ENCODE results near the gene MBOAT7. TPM values are rescaled to one million over a fixed set of nuclear protein-coding genes. Genes with fewer than 3 reads are reported as not detected.
A peak's percentile ranks its signal among the peaks of the same experiment; 100 is the strongest.
"Not testable (repeated sequence)": the region's sequence is repeated elsewhere in the genome, so short reads cannot be mapped to it uniquely, and the experiment has no call there.

MBOAT7 gene
- total and polyA plus RNA-seq, 4 donors = 39.0 to 154 (median 73.3) TPM

DNA sequence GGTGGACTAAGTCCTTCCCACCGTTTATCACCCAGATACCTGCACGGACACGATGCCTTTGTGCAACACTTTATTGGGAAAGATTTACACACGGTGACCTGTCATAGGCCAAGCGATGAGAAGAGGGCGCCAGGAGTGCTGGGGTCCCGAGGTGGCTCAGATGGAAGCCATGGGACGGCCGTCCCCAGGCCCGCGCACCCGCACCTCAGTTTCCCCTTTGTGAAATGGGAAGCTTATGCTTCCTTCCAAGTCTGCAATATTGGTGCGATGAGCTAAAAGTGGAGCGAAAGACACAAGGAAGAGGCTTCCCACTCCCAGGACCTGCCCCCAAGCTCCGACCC, 16.1 kb downstream of the MBOAT7 start:
- Histone ChIP-seq H3K9me3 (ENCODE audit: control insufficient read depth in 4 of 4, insufficient read depth in 3 of 4, low read length in 3 of 4) (no peaks in the 10 kb centered on the region), H3K36me3 (ENCODE audit: control insufficient read depth in 4 of 4, insufficient read depth in 4 of 4, low read length in 4 of 4) (peaks cover 0 to 9% (median 0%) of the 10 kb centered on the region in 4 donors), H3K9ac (ENCODE audit: insufficient read depth in 1 of 2, low read length in 2 of 2) (no peak overlapping the region), H3K27ac (ENCODE audit: low read depth in 1 of 2, low read length in 1 of 2) (no peak overlapping the region), H3K4me3 (no peak overlapping the region), H3K4me1 (ENCODE audit: control insufficient read depth in 5 of 5, insufficient read depth in 5 of 5, low read length in 5 of 5) (no peaks in the 10 kb centered on the region), H3K27me3 (ENCODE audit: control insufficient read depth in 3 of 3, insufficient read depth in 3 of 3, low read length in 2 of 3) (no peaks in the 10 kb centered on the region)
- TF ChIP-seq, protein P1, sequence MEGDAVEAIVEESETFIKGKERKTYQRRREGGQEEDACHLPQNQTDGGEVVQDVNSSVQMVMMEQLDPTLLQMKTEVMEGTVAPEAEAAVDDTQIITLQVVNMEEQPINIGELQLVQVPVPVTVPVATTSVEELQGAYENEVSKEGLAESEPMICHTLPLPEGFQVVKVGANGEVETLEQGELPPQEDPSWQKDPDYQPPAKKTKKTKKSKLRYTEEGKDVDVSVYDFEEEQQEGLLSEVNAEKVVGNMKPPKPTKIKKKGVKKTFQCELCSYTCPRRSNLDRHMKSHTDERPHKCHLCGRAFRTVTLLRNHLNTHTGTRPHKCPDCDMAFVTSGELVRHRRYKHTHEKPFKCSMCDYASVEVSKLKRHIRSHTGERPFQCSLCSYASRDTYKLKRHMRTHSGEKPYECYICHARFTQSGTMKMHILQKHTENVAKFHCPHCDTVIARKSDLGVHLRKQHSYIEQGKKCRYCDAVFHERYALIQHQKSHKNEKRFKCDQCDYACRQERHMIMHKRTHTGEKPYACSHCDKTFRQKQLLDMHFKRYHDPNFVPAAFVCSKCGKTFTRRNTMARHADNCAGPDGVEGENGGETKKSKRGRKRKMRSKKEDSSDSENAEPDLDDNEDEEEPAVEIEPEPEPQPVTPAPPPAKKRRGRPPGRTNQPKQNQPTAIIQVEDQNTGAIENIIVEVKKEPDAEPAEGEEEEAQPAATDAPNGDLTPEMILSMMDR (IDR thresholded peaks at IDR 0.05; ENCODE audit: control extremely low read depth, extremely low read depth) = no peak
- ATAC-seq (ENCODE audit: insufficient read depth, low FRiP score) (no peak), DNase-seq (no peak)
- 37 to 43% methylated on average over 15 of the region's 15 CpGs for WGBS, 2 donors

DNA sequence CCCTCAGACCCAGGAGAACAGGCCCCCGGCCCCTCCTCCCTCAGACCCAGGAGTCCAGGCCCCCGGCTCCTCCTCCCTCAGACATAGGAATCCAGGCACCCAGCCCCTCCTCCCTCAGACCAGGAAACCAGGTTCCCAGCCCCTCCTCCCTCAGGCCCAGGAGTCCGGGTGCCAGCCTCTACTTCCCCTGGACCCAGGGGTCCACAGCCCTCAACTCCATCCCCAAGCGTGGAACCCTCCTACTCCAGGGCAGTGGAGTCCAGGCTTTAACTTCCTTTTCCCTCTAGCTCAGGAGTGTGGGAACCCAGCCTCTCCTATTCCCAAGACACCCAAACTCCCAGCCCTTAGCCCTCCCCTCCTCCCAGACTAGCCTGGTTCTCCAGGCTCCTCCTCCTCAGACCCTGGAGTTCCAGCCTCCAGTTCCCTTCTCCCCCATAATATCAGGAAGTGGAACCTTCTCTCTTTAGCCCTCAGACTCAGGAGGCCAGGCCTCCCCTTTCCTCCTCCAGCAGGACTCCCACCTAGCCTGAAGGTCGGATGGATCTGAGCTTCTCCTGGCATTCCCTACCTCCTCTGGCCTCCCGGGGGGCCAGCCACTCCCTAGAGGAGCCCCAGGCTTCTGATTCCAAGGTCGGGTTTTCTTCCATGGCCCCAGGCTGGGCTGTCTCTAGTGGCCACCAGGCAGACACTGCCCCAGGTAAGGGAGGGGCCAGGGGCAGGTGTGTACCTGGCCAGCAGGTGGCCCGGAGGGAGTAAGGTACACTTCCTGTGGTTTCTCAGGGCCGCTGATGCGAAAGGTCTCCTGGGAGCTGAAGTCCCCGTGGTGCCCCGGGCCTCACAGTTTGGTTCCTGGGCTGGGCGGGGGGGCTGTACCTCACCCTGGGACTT, 16.7 kb downstream of the MBOAT7 start, which contains the start of gene TMC4:
Gene TMC4 (minus strand): TSS at position 690 of the 888 bp plus-strand sequence. CDS start 43 bp downstream, at position 647.
- ATAC-seq (ENCODE audit: insufficient read depth, low FRiP score) = peak; percentile 87
- peak within 1 kb of the TSS in 1 of 2 donors; percentile 9 for H3K9ac ChIP-seq (ENCODE audit: insufficient read depth in 1 of 2, low read length in 2 of 2)
- peak within 1 kb of the TSS; percentile 24 to 83 for H3K27ac ChIP-seq (ENCODE audit: low read depth in 1 of 2, low read length in 1 of 2)
- 16 to 20% methylated on average over 13 of the region's 13 CpGs for WGBS, 2 donors
- peaks cover 0 to 4% (median 0%) of the 10 kb centered on the region in 4 donors for H3K36me3 ChIP-seq (ENCODE audit: control insufficient read depth in 4 of 4, insufficient read depth in 4 of 4, low read length in 4 of 4)
- H3K27me3 ChIP-seq (ENCODE audit: control insufficient read depth in 3 of 3, insufficient read depth in 3 of 3, low read length in 2 of 3) = no peaks in the 10 kb centered on the region
- no peaks in the 10 kb centered on the region for H3K4me1 ChIP-seq (ENCODE audit: control insufficient read depth in 5 of 5, insufficient read depth in 5 of 5, low read length in 5 of 5)
- TF ChIP-seq, protein P1 (IDR thresholded peaks at IDR 0.05; ENCODE audit: control extremely low read depth, extremely low read depth) = no peak
- peak; percentile 41 to 66 (median 64) for DNase-seq
- H3K9me3 ChIP-seq (ENCODE audit: control insufficient read depth in 4 of 4, insufficient read depth in 3 of 4, low read length in 3 of 4) = no peaks in the 10 kb centered on the region
- H3K4me3 ChIP-seq = peak within 1 kb of the TSS; percentile 50

DNA sequence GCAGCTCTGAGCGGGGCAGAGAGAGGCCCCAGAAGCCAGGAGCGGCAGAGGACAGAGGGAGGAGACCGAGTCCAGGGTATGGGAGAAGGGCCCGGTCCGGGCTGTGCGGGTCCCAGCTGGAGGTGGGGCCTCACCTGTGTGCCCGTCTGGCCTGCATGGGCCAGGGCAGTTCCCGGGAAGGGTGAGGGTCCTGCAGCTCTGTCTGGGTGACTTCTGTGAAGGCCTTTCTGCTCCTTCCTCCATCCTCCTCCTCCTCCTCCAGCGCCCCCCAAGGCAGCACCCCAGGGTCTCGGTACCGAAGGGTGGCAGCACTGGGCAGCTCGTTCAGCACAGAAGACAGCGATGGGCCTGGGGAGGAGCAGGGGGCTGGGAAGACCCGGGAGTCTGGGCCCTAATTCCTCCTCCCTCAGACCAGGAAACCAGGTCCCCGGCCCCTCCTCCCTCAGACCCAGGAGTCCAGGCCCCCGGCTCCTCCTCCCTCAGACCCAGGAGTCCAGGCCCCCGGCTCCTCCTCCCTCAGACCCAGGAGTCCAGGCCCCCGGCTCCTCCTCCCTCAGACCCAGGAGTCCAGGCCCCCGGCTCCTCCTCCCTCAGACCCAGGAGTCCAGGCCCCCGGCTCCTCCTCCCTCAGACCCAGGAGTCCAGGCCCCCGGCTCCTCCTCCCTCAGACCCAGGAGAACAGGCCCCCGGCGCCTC, 17.5 kb downstream of the MBOAT7 start:
- H3K27me3 ChIP-seq (ENCODE audit: control insufficient read depth in 3 of 3, insufficient read depth in 3 of 3, low read length in 2 of 3); H3K9me3 ChIP-seq (ENCODE audit: control insufficient read depth in 4 of 4, insufficient read depth in 3 of 4, low read length in 3 of 4); H3K9ac ChIP-seq (ENCODE audit: insufficient read depth in 1 of 2, low read length in 2 of 2); ATAC-seq (ENCODE audit: insufficient read depth, low FRiP score); H3K36me3 ChIP-seq (ENCODE audit: control insufficient read depth in 4 of 4, insufficient read depth in 4 of 4, low read length in 4 of 4); H3K4me1 ChIP-seq (ENCODE audit: control insufficient read depth in 5 of 5, insufficient read depth in 5 of 5, low read length in 5 of 5); H3K4me3 ChIP-seq; H3K27ac ChIP-seq (ENCODE audit: low read depth in 1 of 2, low read length in 1 of 2); DNase-seq: not testable (repeated sequence)
- 80 to 89% methylated on average over 15 to 20 of the region's 23 CpGs for WGBS, 2 donors

DNA sequence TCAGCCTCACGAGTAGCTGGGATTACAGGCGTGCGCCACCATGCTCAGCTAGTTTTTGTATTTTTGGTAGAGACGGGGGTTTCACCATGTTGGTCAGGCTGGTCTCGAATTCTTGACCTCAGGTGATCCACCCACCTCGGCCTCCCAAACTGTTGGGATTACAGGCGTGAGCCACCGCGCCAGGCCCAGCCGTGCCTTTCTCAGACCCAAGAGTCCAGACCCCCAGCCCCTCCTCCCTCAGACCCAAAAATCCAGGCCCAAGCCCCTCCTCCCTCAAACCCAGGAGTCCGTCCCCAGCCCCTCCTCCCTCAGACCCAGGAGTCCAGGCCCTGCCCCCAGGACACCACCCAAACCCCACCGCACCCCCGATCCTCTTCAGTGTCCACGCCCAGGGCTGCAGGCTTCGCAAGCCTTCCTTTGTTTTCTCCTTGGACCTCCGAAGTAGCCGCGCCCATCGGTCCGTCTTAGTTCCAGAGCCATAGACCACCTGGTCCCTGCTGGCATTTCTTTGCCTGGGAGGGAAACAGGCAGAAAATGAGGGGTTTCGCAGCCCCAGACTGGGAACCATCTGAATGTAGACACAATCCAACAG, 20.1 kb downstream of the MBOAT7 start:
- DNase-seq = no peak
- ATAC-seq (ENCODE audit: insufficient read depth, low FRiP score) = no peak

More for the DNA sequence above, 20.1 kb downstream of the MBOAT7 start:
- no peak overlapping the region for H3K9ac ChIP-seq (ENCODE audit: insufficient read depth in 1 of 2, low read length in 2 of 2)
- WGBS, 2 donors = 86 to 89% methylated on average over 21 of the region's 21 CpGs
- H3K36me3 ChIP-seq (ENCODE audit: control insufficient read depth in 4 of 4, insufficient read depth in 4 of 4, low read length in 4 of 4) = no peaks in the 10 kb centered on the region
- H3K9me3 ChIP-seq (ENCODE audit: control insufficient read depth in 4 of 4, insufficient read depth in 3 of 4, low read length in 3 of 4) = no peaks in the 10 kb centered on the region
- H3K4me3 ChIP-seq = no peak overlapping the region
- H3K4me1 ChIP-seq (ENCODE audit: control insufficient read depth in 5 of 5, insufficient read depth in 5 of 5, low read length in 5 of 5) = peaks cover 0 to 4% (median 0%) of the 10 kb centered on the region in 5 donors
- peaks cover 0 to under 1% (median 0%) of the 10 kb centered on the region in 3 donors for H3K27me3 ChIP-seq (ENCODE audit: control insufficient read depth in 3 of 3, insufficient read depth in 3 of 3, low read length in 2 of 3)
- TF ChIP-seq, protein P1 (IDR thresholded peaks at IDR 0.05; ENCODE audit: control extremely low read depth, extremely low read depth) = no peak
- H3K27ac ChIP-seq (ENCODE audit: low read depth in 1 of 2, low read length in 1 of 2) = no peak overlapping the region

Measured in lung (tissue), 12 donors.